Measurements from ENCODE around the gene MAPK8IP1.

Gene MAPK8IP1

DNA sequence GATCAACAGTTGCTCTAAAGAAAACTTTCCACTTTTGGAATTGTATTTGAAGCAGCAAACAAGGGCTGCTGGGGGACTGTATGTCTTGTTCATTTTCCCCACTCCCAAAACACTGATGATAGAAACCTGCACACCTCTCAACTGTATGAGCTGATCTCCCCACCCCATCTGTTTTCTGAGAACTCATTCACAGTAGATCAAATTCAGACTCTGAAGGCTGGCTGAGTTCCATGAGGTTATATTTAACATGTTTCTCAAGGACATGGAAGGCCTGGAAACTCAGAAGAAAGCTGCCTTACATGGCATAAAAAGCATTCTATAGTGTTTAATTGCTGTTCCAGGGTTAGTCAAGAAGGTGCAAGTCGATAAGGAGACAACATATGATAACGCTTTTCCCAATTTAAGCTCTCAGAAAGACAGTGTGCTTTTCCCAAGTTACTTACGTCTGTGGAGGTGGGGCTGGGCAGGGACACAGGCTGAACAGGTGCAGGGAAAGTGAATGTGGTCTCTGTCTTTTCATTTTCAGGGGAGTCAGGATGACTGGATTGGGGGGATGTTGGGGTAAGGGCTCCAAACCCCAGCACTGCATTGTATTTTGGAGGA, 60.0 kb downstream of the MAPK8IP1 start:
- no peak for DNase-seq (ENCODE audit: low read depth)

- DNase-seq (ENCODE audit: low read depth) = no peak
Observed at GRCh38 chr11:45947885-45948284, 62.4 kb downstream of the MAPK8IP1 start.

- no peak for DNase-seq (ENCODE audit: low read depth)
Observed at GRCh38 chr11:45948356-45948755, 62.9 kb downstream of the MAPK8IP1 start.

GRCh38 chr11:45949992-45950407, 64.5 kb downstream of the MAPK8IP1 start:
- DNase-seq (ENCODE audit: low read depth) = no peak
